GM19328 (cell line): Measurements from ENCODE around the gene CAPN10.
"Not testable (repeated sequence)": the region's sequence is repeated elsewhere in the genome, so short reads cannot be mapped to it uniquely, and the experiment has no call there.

Source experiments
- ATAC-seq: cut with Tn5 transposase; IDR thresholded peaks from one replicate; pipeline ENCODE4 v1.9.1; 2021; ENCODE audit warnings: mild to moderate bottlenecking, moderate library complexity; ENCODE audit not compliant: unreplicated experiment

CAPN10 gene

DNA sequence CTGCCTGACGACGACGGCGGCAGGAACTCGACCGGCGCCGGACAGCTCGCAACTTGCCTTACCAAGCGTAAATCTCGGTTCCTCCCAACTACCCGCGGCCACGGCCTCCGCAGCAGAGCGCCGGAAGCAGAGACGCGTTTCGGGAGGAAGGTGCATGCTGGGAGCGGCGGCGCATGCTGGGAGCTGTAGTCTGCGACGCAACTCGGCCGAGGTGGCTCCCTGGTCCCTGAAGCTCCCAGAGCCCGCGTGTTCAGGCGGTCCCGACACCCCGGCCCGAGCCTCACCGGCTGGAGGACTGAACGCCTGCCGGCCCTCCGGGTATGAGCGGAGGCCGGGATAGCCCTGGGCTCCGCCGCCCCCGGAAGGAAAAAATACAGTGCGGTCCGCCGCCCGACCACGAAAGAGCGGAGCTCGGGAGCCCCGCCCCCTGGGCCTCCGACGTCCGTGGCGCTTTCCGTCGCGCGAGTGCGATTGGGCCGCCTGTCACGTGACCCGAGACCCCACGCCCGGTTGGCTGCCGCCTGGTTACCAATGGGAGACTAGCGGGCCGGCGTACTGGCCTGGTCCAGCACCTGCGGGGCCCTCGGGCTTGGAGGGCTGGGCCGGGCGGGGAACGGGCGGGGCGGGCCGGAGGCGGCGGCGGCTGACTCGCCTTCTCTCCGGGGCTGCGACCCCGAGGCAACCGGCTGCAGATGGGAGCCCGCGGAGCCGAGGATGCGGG, at the start of gene CAPN10:
CAPN10 (plus strand) TSS at position 537 of the 721 bp plus-strand sequence; CDS start at position 715, 178 bp downstream.
- ATAC-seq = peak; percentile 53

GRCh38 chr2:240538031-240538780, 48.3 kb upstream of the CAPN10 start:
- ATAC-seq = no peak

- ATAC-seq = not testable (repeated sequence)
Observed at GRCh38 chr2:240539101-240539500, 47.4 kb upstream of the CAPN10 start.

DNA sequence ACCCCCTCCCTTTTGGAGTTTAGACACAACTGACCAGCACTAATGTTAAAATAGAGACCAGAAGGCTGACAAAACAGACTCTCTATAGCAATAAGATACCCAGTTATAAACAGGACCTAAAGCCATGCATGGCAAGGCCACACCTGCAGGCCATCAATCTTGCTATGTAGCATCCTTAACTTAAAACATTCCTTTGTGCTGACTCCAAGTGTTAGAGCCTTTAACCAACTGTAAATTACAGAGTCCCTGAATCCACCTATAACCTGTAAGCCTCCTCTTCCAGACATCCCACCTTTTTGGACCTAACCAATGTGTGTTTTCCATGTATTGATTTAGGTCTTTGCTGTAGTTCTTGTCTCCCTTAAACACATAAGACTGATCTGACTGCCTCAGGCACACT, 46.6 kb upstream of the CAPN10 start:
- ATAC-seq = no peak

- ATAC-seq = no peak
Observed at GRCh38 chr2:240551288-240551687, 35.2 kb upstream of the CAPN10 start.

GRCh38 chr2:240551811-240552210, 34.7 kb upstream of the CAPN10 start:
- no peak for ATAC-seq

DNA sequence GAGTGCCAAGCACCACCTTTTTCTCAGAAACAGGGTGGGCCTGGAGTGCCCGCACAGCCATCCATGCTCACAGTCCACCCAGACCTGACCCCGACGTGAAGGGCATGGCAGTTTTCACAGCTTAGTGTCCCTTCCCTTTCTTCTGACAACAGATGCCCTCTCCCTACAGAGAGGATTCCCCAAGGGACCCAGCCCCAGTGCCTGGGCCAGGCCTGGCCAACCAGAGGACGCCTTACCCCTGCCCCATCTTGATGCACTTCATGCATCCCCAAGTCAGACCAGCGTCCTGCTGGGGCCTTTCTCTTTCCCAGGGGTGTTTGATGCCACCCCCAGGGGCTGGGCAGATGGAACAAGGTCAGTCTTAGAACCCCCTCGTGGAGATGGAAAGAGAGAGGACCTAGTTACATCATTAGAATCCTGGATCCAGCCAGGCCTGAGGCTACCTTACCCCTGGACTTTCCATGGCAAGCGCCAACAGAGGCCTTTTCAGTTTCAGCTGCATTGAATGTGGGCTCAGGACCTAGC, 32.5 kb upstream of the CAPN10 start:
- no peak for ATAC-seq

DNA sequence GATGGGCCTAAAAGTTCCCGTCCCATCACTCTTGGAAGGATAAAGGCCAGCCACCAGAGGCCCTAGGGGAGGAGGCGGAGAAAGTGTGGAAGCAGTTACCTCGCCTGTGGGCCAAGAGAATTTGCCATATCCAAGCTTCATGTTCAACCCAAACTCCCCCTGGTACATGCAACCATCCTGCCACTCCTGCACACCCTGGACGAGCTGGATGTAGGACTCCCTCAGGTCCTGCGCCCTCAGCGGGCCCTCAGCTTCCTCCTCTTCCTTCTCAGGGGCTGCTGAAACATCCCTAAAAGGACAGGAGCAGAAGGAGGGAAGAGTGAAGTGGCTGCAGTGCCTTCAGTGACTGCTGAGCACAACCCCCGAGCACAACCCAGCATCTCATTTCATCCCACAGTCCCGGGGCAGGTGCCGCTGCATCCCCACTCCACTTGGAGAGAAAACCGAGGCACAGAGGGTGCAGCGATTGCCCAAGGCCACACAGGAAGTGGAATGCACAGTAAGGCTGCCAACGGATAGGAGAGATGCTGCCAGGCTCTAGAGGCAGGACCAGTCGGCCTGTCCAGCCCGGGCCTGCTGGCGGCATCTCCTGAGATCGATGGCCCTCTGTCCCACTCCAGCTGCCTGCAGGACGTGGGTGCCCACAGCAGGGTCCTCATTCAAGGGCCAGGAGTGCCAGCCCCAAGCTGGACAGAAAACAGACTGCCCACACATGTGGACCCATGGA, 31.6 kb upstream of the CAPN10 start:
- ATAC-seq = no peak

DNA sequence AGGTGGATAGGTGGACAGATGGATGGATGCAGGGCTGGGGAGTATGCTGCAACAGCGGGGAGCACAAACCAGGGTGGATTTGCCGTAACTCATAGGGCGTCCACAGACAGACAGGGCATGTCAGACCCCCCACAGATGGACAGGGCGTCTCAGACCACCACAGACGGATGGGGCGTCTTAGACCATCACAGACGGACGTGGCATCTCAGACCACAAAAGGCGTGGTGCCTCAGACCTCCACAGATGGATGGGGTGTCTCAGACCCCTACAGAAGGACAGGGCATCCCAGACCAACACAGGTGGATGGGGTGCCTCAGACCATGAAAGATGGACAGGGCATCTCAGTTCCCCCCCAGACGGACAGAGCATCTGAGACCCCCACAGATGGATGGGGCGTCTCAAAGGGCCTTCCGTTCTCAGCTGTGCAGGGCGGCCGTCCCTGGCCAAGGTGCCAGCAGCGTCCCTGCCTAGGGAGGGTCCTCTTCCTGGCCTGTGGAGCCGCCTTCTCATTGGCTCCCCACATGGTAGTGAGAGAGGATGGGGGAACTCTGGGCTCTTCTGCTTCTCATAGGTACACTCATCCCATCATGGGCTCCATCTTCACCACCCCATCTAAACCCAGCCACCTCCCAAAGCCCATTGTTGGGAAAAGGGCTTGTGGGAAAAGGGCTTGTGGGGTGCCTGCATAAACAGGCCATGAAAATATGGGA, 30.8 kb upstream of the CAPN10 start:
- ATAC-seq = no peak

- ATAC-seq = no peak
Observed at GRCh38 chr2:240556553-240557100, 29.9 kb upstream of the CAPN10 start.

DNA sequence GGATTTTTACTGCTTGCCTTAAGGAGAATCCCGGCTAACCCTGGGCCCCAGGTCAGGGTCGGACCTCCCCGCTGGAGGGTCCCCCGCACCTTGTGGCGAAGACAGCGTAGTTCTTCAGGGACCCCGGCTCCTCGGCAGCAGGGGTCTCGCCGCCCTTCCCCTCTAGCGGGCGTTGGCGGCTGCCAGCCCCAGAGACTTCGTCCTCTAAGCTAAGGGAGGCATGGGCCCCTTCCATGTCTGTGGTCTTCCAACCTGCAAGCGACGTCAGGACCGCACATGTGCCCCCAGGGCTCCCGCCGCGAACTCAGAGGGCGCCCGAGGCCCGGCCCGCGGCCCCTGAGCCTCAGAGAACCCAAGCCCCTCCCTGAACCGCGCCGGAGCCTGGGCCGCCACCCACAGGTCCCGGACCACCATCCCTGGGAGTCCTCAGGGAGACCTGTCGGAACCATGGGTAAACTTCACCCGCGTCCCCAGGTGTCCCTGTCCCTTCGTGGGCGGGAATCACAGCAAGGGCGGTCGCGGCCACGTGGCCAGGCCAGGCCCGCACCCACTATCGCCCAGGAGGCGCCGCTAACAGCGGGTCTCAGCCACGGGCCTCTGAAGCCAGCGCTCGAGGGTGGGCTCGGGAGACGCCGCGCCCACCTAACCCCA, 29.3 kb upstream of the CAPN10 start:
- ATAC-seq = no peak

DNA sequence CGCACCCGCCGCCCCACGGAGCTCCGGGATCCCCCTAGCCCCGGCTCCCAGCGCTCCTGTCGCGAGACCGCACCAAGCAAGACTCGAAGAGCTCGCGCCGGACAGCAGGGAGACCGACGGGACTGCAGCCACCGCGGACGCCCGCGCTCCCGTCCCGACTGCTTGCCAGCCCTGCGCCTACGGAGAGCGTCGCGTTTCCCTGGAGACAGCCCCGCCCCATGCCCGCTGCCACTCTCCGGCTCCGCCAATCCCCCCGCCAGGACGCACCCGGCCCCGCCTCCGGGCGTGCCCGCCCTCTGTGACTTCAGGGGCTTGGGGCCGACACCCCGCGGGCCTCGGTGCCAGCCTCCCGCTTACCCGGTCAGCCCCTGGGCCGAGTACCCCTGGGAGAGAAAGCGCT, 28.7 kb upstream of the CAPN10 start, which contains the start of gene ANKMY1:
ANKMY1 (minus strand) TSS at position 181 of the 400 bp plus-strand sequence. CDS start 653 bp downstream, outside the sequence.
- ATAC-seq = no peak

DNA sequence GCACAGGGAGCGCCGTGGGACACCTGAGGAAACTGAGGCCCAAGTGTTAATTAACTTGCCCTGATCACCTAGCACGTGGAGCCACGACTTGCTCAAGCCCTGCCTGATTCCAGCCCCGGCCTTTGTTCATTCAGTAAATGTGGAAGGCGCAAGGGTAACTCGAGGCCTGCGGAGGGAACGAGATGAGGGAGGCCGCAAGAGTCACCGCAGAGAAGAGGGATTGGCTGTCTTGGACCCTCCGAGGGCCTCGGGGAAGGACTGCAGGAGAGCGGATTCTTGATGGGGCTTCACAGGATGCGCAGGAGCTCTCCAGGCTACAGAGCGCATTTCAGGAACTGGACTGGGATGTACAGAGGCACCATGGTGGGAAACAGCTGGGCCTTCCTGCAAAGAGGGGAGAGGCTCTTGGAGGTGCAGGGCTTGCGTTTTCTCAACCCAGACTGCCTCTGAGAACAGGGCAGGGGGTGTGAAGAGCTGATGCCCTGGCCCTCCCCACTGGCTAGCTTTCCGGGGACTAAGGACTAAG, 28.2 kb upstream of the CAPN10 start:
- ATAC-seq = no peak

DNA sequence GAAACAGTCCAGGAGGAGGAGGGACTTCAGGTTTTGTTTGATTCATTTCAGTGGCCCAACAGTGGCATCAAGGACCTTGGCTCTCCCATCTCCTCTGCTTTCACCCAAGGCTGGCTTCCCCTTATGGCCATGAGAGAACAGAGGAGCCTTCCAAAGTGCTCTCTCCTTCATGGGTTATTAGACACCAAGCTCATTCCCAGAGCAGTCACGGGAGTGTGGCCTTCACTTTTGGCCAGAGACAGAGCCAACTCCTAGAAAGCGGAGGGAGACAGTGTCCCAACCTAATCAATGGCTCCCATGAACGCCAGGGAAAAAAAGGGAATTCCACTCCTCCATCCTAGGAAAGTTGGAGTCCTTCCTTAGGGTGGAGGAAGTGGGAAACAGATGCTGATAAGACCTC, 27.2 kb upstream of the CAPN10 start:
- ATAC-seq = no peak

DNA sequence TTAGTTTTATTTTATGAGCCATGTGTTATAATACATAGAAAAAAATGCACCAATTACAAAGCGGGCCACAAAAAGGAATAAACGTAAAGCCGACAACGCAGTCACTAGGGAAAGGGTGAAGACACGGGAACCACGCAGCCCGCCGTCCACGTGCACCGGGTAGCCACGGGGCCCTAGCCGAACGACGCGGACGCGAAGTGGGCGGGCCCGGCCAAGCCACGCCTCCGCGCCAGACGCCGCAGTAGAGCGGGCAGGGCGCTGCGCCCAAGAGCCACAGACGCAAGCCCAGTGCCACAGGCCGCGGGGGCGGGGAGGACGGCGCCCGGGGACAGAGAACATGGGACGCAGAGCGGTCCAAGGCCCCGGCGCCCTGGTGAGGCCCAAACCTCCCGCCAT, 26.5 kb upstream of the CAPN10 start, which contains the start of gene DUSP28:
DUSP28 (plus strand) TSS at position 274 of the 396 bp plus-strand sequence. CDS start 328 bp downstream, outside the sequence.
- ATAC-seq = peak; percentile 39

DNA sequence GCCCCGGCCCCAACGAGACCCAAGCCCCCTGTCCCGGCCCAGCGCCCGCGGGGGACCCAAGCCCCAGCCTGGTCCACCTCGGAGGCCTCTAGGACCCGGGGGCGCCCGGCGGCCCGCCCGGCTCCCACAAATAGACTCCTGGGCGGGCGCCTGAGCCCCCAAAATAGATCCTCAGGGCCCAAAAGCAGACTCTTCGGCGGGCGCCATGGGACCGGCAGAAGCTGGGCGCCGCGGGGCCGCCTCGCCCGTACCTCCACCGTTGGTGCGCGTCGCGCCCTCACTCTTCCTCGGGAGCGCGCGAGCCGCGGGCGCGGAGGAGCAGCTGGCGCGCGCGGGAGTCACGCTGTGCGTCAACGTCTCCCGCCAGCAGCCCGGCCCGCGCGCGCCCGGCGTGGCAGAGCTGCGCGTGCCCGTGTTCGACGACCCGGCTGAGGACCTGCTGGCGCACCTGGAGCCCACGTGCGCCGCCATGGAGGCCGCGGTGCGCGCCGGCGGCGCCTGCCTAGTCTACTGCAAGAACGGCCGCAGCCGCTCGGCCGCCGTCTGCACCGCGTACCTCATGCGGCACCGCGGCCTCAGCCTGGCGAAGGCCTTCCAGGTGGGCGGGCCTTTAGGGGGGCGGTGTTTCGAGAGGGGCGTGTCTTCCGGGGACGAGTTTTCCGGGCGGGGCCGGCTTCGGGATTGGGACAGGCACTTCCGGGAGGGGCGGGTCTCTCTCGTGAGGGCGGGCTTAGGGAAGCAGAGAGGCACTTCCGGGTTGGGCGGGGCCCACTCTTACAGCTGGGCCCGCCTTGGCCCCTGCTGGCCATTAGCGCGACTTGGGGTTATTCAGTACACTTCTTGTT, 25.8 kb upstream of the CAPN10 start:
- ATAC-seq = peak; percentile 68

GRCh38 chr2:240561325-240561971, 25.1 kb upstream of the CAPN10 start:
- peak; percentile 2 for ATAC-seq

- ATAC-seq = not testable (repeated sequence)
Observed at GRCh38 chr2:240563231-240563630, 23.3 kb upstream of the CAPN10 start.
